OCI-LY3 (cell line): ENCODE data around the gene ZSCAN12.
"Not testable (repeated sequence)": the region's sequence is repeated elsewhere in the genome, so short reads cannot be mapped to it uniquely, and the experiment has no call there.

Experiments
- EZH2phosphoT487 ChIP-seq: fragments of 200-600 bp; shearing (Covaris generic); IDR thresholded peaks from 2 replicates; pipeline ENCODE4 v1.6.1; 2018; ENCODE audit warnings: antibody characterized with exemption, mixed run types, low read depth
- TF ChIP-seq, protein P1 (sequence below): fragments of 200-600, 300-600 bp; sonication (generic); IDR thresholded peaks from 2 replicates; pipeline ENCODE4 v1.5.1; 2014; ENCODE audit warnings: antibody characterized with exemption, low read length, low read depth

DNA sequence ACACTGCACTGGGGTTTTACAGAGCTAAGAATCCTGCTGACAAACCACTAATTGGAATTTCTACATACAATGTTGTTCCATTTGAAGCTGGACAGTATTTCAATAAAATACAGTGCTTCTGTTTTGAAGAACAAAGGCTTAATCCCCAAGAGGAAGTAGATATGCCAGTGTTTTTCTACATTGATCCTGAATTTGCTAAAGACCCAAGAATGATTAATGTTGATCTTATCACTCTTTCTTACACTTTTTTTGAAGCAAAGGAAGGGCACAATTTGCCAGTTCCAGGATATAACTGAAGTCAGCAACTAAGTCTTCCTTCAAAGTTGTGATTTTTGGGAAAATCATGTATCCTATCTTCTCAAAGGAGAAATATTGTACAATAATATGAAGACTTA, 48.0 kb upstream of the ZSCAN12 start:
- TF ChIP-seq, protein P1, sequence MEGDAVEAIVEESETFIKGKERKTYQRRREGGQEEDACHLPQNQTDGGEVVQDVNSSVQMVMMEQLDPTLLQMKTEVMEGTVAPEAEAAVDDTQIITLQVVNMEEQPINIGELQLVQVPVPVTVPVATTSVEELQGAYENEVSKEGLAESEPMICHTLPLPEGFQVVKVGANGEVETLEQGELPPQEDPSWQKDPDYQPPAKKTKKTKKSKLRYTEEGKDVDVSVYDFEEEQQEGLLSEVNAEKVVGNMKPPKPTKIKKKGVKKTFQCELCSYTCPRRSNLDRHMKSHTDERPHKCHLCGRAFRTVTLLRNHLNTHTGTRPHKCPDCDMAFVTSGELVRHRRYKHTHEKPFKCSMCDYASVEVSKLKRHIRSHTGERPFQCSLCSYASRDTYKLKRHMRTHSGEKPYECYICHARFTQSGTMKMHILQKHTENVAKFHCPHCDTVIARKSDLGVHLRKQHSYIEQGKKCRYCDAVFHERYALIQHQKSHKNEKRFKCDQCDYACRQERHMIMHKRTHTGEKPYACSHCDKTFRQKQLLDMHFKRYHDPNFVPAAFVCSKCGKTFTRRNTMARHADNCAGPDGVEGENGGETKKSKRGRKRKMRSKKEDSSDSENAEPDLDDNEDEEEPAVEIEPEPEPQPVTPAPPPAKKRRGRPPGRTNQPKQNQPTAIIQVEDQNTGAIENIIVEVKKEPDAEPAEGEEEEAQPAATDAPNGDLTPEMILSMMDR, result not testable (repeated sequence)
- TF ChIP-seq EZH2phosphoT487, result not testable (repeated sequence)
